Astrocyte (in vitro differentiated cells and primary cell): ENCODE data around the gene MYO16. TPM values are rescaled to one million over a fixed set of nuclear protein-coding genes. Genes with fewer than 3 reads are reported as not detected.

ENCODE experiments used
- DNase-seq: peaks from one replicate; pipeline ENCODE4 v3.0.0-alpha.2; 2010; ENCODE audit warnings: low read depth
- FAIRE-seq: peaks from 2 replicates; lab custom pipeline; 2011; peaks lifted over from hg19 to GRCh38; lab: Jason Lieb, UNC
- H2AFZ ChIP-seq: 2 replicates; pipeline ENCODE4 v1.6.0; 2012; ENCODE audit warnings: low read depth, low read length, inconsistent platforms
- H3K27ac ChIP-seq: 2 replicates; pipeline ENCODE4 v1.5.1; 2011; ENCODE audit warnings: low read depth, low read length, inconsistent platforms
- H3K27me3 ChIP-seq: 2 replicates; pipeline ENCODE4 v1.6.0; 2011; ENCODE audit warnings: low read length, inconsistent platforms; ENCODE audit not compliant: insufficient read depth
- H3K36me3 ChIP-seq: 2 replicates; pipeline ENCODE4 v1.5.1; 2011; ENCODE audit warnings: low read length, inconsistent platforms; ENCODE audit not compliant: insufficient read depth
- H3K4me1 ChIP-seq: 2 replicates; pipeline ENCODE4 v1.5.1; 2011; ENCODE audit warnings: low read length, inconsistent platforms; ENCODE audit not compliant: insufficient read depth
- H3K4me2 ChIP-seq: 2 replicates; pipeline ENCODE4 v1.6.0; 2012; ENCODE audit warnings: low read length, inconsistent platforms
- H3K4me3 ChIP-seq: 2 replicates; pipeline ENCODE4 v1.5.1; 2011; ENCODE audit warnings: low read depth, mild to moderate bottlenecking, low read length, inconsistent platforms; ENCODE audit not compliant: insufficient read depth
- H3K79me2 ChIP-seq: 2 replicates; pipeline ENCODE4 v1.6.0; 2012; ENCODE audit warnings: mild to moderate bottlenecking, low read length, inconsistent platforms; ENCODE audit not compliant: insufficient read depth
- H3K9ac ChIP-seq: 2 replicates; pipeline ENCODE4 v1.6.0; 2012; ENCODE audit warnings: mild to moderate bottlenecking, low read length, inconsistent platforms
- H3K9me3 ChIP-seq: 2 replicates; pipeline ENCODE4 v1.5.1; 2012; ENCODE audit warnings: low read depth, mild to moderate bottlenecking, low read length, inconsistent platforms; ENCODE audit not compliant: insufficient read depth
- H4K20me1 ChIP-seq: 2 replicates; pipeline ENCODE4 v1.6.0; 2012; ENCODE audit warnings: low read length, inconsistent platforms; ENCODE audit not compliant: insufficient read depth
- H3K27ac Mint-ChIP-seq: one replicate; pipeline ENCODE4 v1.8.0; 2021; ENCODE audit warnings: mild to moderate bottlenecking, mixed read lengths; ENCODE audit not compliant: unreplicated experiment
- H3K27me3 Mint-ChIP-seq: one replicate; pipeline ENCODE4 v1.8.0; 2021; ENCODE audit warnings: low read depth, mixed read lengths; ENCODE audit not compliant: unreplicated experiment
- H3K36me3 Mint-ChIP-seq: one replicate; pipeline ENCODE4 v1.8.0; 2021; ENCODE audit warnings: low read depth, mixed read lengths; ENCODE audit not compliant: unreplicated experiment
- H3K4me1 Mint-ChIP-seq: one replicate; pipeline ENCODE4 v1.8.0; 2021; ENCODE audit warnings: low read depth, mixed read lengths; ENCODE audit not compliant: unreplicated experiment
- H3K4me3 Mint-ChIP-seq: one replicate; pipeline ENCODE4 v1.8.0; 2021; ENCODE audit warnings: mild to moderate bottlenecking, moderate library complexity, mixed read lengths; ENCODE audit not compliant: unreplicated experiment
- H3K9me3 Mint-ChIP-seq: one replicate; pipeline ENCODE4 v1.8.0; 2021; ENCODE audit warnings: mild to moderate bottlenecking, mixed read lengths; ENCODE audit not compliant: unreplicated experiment
- EZH2 ChIP-seq: IDR thresholded peaks from 2 replicates; pipeline ENCODE4 v1.6.1; 2012; ENCODE audit warnings: mild to moderate bottlenecking, low read length, inconsistent platforms; ENCODE audit not compliant: insufficient read depth
- total RNA-seq: library from RNA; stranded (reverse); gene quantifications from 2 replicates; pipeline ENCODE4 v1.2.1, GENCODE V29; 2021
- TF ChIP-seq, protein P1 (sequence below): IDR thresholded peaks from 2 replicates; pipeline ENCODE4 v1.5.1; 2011; ENCODE audit warnings: low read depth, mild to moderate bottlenecking, inconsistent platforms, low read length, moderate library complexity; ENCODE audit not compliant: insufficient read depth

MYO16 gene
- total RNA-seq, 1 donor from 2014 or later = 0.14 TPM

DNA sequence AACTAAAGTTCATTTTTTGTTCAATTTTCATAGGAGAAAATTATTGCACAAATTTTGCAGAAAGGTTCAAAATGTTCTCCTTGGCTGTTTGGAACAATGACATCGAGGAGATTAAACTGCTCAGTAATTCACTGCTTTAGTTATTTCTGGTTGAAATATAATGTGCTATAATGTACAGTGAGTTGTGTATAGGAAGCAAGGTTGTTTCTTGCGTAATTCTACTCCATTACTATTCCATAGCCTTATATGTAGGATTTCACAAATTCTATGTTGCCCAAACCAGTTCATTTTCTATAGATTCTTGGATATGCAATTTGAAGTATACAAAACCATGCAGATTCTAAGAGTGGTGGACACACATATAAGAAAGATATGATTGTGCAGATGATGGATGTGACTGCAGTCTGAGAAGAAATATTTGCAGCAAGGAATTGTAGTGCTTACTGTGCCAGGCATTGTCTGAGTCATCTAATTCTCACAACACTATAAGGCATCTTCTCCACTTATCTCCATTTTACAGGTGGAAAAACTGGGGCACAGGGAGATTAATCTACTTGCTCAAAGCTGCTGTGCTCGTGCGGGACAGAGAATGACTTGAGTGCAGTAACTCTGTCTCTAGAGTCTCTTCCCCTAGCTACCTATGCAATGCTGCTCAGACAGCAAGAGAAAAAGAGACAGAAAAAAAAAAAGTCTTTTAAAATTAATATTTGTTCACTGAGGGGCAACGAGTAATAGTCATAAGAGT lies 515.5 kb downstream of the MYO16 start:
- Mint-ChIP-seq H3K4me3 (no peak overlapping the region), H3K4me1 (peaks cover 12% of the 10 kb centered on the region), H3K36me3 (no peaks in the 10 kb centered on the region), H3K27me3 (no peaks in the 10 kb centered on the region), H3K27ac (no peak overlapping the region), H3K9me3 (peaks cover 6% of the 10 kb centered on the region)
- Histone ChIP-seq H3K79me2 (no peaks in the 10 kb centered on the region), H2AFZ (no peak overlapping the region), H3K36me3 (no peaks in the 10 kb centered on the region), H3K4me1 (peaks cover 20% of the 10 kb centered on the region), H3K4me3 (no peak overlapping the region), H3K9me3 (no peaks in the 10 kb centered on the region), H3K27ac (no peak overlapping the region), H3K9ac (no peak overlapping the region), H4K20me1 (no peaks in the 10 kb centered on the region), H3K4me2 (no peak overlapping the region), H3K27me3 (no peaks in the 10 kb centered on the region)
- DNase-seq (no peak), FAIRE-seq (no peak)
- TF ChIP-seq, protein P1, sequence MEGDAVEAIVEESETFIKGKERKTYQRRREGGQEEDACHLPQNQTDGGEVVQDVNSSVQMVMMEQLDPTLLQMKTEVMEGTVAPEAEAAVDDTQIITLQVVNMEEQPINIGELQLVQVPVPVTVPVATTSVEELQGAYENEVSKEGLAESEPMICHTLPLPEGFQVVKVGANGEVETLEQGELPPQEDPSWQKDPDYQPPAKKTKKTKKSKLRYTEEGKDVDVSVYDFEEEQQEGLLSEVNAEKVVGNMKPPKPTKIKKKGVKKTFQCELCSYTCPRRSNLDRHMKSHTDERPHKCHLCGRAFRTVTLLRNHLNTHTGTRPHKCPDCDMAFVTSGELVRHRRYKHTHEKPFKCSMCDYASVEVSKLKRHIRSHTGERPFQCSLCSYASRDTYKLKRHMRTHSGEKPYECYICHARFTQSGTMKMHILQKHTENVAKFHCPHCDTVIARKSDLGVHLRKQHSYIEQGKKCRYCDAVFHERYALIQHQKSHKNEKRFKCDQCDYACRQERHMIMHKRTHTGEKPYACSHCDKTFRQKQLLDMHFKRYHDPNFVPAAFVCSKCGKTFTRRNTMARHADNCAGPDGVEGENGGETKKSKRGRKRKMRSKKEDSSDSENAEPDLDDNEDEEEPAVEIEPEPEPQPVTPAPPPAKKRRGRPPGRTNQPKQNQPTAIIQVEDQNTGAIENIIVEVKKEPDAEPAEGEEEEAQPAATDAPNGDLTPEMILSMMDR = no peak
- no peak for TF ChIP-seq EZH2

DNA sequence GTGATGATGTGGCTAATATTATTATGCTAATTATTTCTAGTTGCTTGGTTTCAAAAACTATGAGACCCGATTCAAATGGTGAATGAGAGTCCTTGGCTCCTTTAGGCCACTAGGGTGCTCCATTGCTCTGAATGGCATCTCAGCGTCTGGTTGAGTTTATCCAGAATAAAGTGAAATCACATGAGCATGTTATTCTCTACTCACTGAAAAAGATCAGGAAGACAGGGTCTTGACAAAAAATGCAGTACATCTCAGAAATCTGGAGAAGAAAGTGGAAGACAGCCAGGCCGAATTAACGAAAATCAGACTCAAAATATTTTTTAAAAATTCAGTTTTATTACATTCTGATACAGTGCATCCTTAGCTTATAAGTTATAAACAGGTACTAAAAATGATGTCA lies 516.2 kb downstream of the MYO16 start:
- FAIRE-seq = peak; percentile 39
- H3K27me3 Mint-ChIP-seq = no peaks in the 10 kb centered on the region
- peak; percentile 45 for DNase-seq
- TF ChIP-seq EZH2 = no peak
- TF ChIP-seq, protein P1 = peak; percentile 93
- Histone ChIP-seq H3K4me2 (no peak overlapping the region), H4K20me1 (no peaks in the 10 kb centered on the region), H3K4me1 (peaks cover 20% of the 10 kb centered on the region), H3K9me3 (no peaks in the 10 kb centered on the region), H3K9ac (no peak overlapping the region), H2AFZ (no peak overlapping the region), H3K27ac (no peak overlapping the region), H3K36me3 (no peaks in the 10 kb centered on the region), H3K4me3 (no peak overlapping the region), H3K27me3 (no peaks in the 10 kb centered on the region), H3K79me2 (no peaks in the 10 kb centered on the region)
- no peaks in the 10 kb centered on the region for H3K36me3 Mint-ChIP-seq
- no peak overlapping the region for H3K4me3 Mint-ChIP-seq
- H3K4me1 Mint-ChIP-seq = peaks cover 12% of the 10 kb centered on the region
- no peak overlapping the region for H3K27ac Mint-ChIP-seq
- peaks cover 6% of the 10 kb centered on the region for H3K9me3 Mint-ChIP-seq

DNA sequence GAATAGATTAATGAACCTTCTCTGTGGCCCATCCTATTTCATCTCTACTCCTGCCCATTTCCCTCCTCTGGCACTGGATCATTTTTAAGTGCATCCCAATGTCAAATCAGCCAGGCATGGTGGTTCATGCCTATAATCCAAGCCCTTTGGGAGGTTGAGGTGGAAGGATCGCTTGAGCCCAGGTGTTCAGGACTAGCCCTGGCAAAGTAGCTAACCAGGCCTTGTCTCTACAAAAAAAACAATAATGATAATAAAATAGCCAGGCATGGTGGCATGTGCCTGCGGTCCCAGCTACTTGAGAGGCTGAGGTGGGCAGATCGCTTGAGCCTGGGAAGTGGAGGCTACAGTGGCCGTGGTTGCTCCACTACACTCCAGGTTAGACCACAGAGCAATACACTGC lies 517.0 kb downstream of the MYO16 start:
- peak overlapping the region; percentile 53 for H3K9ac ChIP-seq
- no peak overlapping the region for H2AFZ ChIP-seq
- no peak overlapping the region for H3K4me3 ChIP-seq
- no peaks in the 10 kb centered on the region for H3K9me3 ChIP-seq
- H3K4me3 Mint-ChIP-seq = no peak overlapping the region
- no peaks in the 10 kb centered on the region for H3K27me3 ChIP-seq
- no peaks in the 10 kb centered on the region for H3K36me3 ChIP-seq
- H3K79me2 ChIP-seq = no peaks in the 10 kb centered on the region
- no peaks in the 10 kb centered on the region for H3K36me3 Mint-ChIP-seq
- no peaks in the 10 kb centered on the region for H3K27me3 Mint-ChIP-seq
- TF ChIP-seq, protein P1 = no peak
- TF ChIP-seq EZH2 = no peak
- H4K20me1 ChIP-seq = no peaks in the 10 kb centered on the region
- peaks cover 6% of the 10 kb centered on the region for H3K9me3 Mint-ChIP-seq
- peaks cover 16% of the 10 kb centered on the region for H3K4me1 Mint-ChIP-seq
- FAIRE-seq (no peak), DNase-seq (no peak)
- H3K27ac ChIP-seq = peak overlapping the region; percentile 82
- peaks cover 24% of the 10 kb centered on the region for H3K4me1 ChIP-seq
- H3K27ac Mint-ChIP-seq = no peak overlapping the region
- H3K4me2 ChIP-seq = no peak overlapping the region
